ENCODE measurements around the gene ANAPC2.

The ANAPC2 gene

GRCh38 chr9:137212520-137212919 lies 24.2 kb upstream of the ANAPC2 start:
- Mint-ChIP-seq H3K36me3 (peaks cover 23 to 34% of the 10 kb centered on the region in 2 donors), H3K9me3 (no peaks in the 10 kb centered on the region), H3K4me1 (peaks cover 8 to 14% of the 10 kb centered on the region in 2 donors), H3K4me3 (no peak overlapping the region), H3K27me3 (no peaks in the 10 kb centered on the region), H3K27ac (no peak overlapping the region)
- ATAC-seq (replicated peaks), result no peak
- no peak for DNase-seq

- ATAC-seq (replicated peaks) (no peak), DNase-seq (no peak)
- H3K36me3 Mint-ChIP-seq, result peaks cover 30 to 44% of the 10 kb centered on the region in 2 donors
- no peaks in the 10 kb centered on the region for H3K27me3 Mint-ChIP-seq
- H3K4me1 Mint-ChIP-seq, result peaks cover 17 to 18% of the 10 kb centered on the region in 2 donors
- H3K9me3 Mint-ChIP-seq, result no peaks in the 10 kb centered on the region
- peak overlapping the region; percentile 85 for H3K27ac Mint-ChIP-seq
- H3K4me3 Mint-ChIP-seq, result no peak overlapping the region
Observed at GRCh38 chr9:137211532-137211931, 23.2 kb upstream of the ANAPC2 start.

GRCh38 chr9:137206602-137207001 lies 18.2 kb upstream of the ANAPC2 start:
- Mint-ChIP-seq H3K27me3 (no peaks in the 10 kb centered on the region), H3K36me3 (peaks cover 25 to 42% of the 10 kb centered on the region in 2 donors), H3K9me3 (no peaks in the 10 kb centered on the region), H3K4me1 (peaks cover 33 to 54% of the 10 kb centered on the region in 2 donors), H3K4me3 (peak overlapping the region; percentile 93 to 95), H3K27ac (peak overlapping the region; percentile 97)
- ATAC-seq (replicated peaks), result no peak
- no peak for DNase-seq

GRCh38 chr9:137205126-137206069 lies 17.0 kb upstream of the ANAPC2 start, which contains the start of the genes NDOR1 and TMEM203:
Gene NDOR1 (plus strand): TSS chr9:137205700. CDS start chr9:137205778, 78 bp downstream.
Gene TMEM203 (minus strand): TSS chr9:137205648. CDS start chr9:137205414, 234 bp downstream.
- ATAC-seq (replicated peaks) (peak; percentile 70 to 71), DNase-seq (peak; percentile 89)
- peak within 1 kb of the TSS; percentile 97 for H3K27ac Mint-ChIP-seq
- peaks cover 20 to 34% of the 10 kb centered on the region in 2 donors for H3K36me3 Mint-ChIP-seq
- H3K4me3 Mint-ChIP-seq, result peak within 1 kb of the TSS; percentile 93 to 95
- peaks cover 34 to 63% of the 10 kb centered on the region in 2 donors for H3K4me1 Mint-ChIP-seq
- no peaks in the 10 kb centered on the region for H3K27me3 Mint-ChIP-seq
- H3K9me3 Mint-ChIP-seq, result no peaks in the 10 kb centered on the region

GRCh38 chr9:137204731-137205125 lies 16.4 kb upstream of the ANAPC2 start:
- Mint-ChIP-seq H3K4me3 (peak overlapping the region; percentile 93 to 95), H3K27ac (peak overlapping the region; percentile 95), H3K4me1 (peaks cover 34 to 64% of the 10 kb centered on the region in 2 donors), H3K27me3 (no peaks in the 10 kb centered on the region), H3K36me3 (peaks cover 18 to 34% of the 10 kb centered on the region in 2 donors), H3K9me3 (no peaks in the 10 kb centered on the region)
- ATAC-seq (replicated peaks) (no peak), DNase-seq (no peak)

GRCh38 chr9:137202966-137203365 lies 14.6 kb upstream of the ANAPC2 start:
- peaks cover 15 to 27% of the 10 kb centered on the region in 2 donors for H3K36me3 Mint-ChIP-seq
- H3K27me3 Mint-ChIP-seq, result no peaks in the 10 kb centered on the region
- H3K4me3 Mint-ChIP-seq, result peak overlapping the region in 1 of 2 donors; percentile 4
- no peaks in the 10 kb centered on the region for H3K9me3 Mint-ChIP-seq
- peak overlapping the region; percentile 20 for H3K27ac Mint-ChIP-seq
- ATAC-seq (replicated peaks) (no peak), DNase-seq (no peak)
- H3K4me1 Mint-ChIP-seq, result peaks cover 40 to 76% of the 10 kb centered on the region in 2 donors

GRCh38 chr9:137201205-137201868 lies 13.0 kb upstream of the ANAPC2 start:
- DNase-seq (no peak), ATAC-seq (replicated peaks) (no peak)
- Mint-ChIP-seq H3K27ac (peak overlapping the region; percentile 93), H3K4me1 (peaks cover 33 to 72% of the 10 kb centered on the region in 2 donors), H3K36me3 (peaks cover 7 to 12% of the 10 kb centered on the region in 2 donors), H3K9me3 (no peaks in the 10 kb centered on the region), H3K4me3 (peak overlapping the region; percentile 87 to 92), H3K27me3 (no peaks in the 10 kb centered on the region)

- ATAC-seq (replicated peaks) (peak; percentile 89 to 95), DNase-seq (peak; percentile 99)
- Mint-ChIP-seq H3K9me3 (no peaks in the 10 kb centered on the region), H3K36me3 (peaks cover 4 to 8% of the 10 kb centered on the region in 2 donors), H3K27ac (peak within 1 kb of the TSS; percentile 93), H3K4me1 (peaks cover 27 to 64% of the 10 kb centered on the region in 2 donors), H3K27me3 (no peaks in the 10 kb centered on the region), H3K4me3 (peak within 1 kb of the TSS; percentile 87 to 92)
Observed at GRCh38 chr9:137200311-137201204, 12.2 kb upstream of the ANAPC2 start, which contains the start of gene TPRN. Gene TPRN (minus strand): TSS chr9:137200741. CDS start chr9:137200711, 30 bp downstream.

GRCh38 chr9:137199411-137200121 lies 11.2 kb upstream of the ANAPC2 start:
- DNase-seq, result no peak
- Mint-ChIP-seq H3K4me1 (peaks cover 27 to 60% of the 10 kb centered on the region in 2 donors), H3K9me3 (no peaks in the 10 kb centered on the region), H3K27me3 (no peaks in the 10 kb centered on the region), H3K27ac (no peak overlapping the region), H3K36me3 (peaks cover 4 to 12% of the 10 kb centered on the region in 2 donors), H3K4me3 (peak overlapping the region; percentile 82 to 87)
- no peak for ATAC-seq (replicated peaks)

GRCh38 chr9:137198902-137199283 lies 10.5 kb upstream of the ANAPC2 start:
- DNase-seq, result no peak
- Mint-ChIP-seq H3K36me3 (peaks cover 4 to 10% of the 10 kb centered on the region in 2 donors), H3K27ac (no peak overlapping the region), H3K27me3 (no peaks in the 10 kb centered on the region), H3K9me3 (no peaks in the 10 kb centered on the region), H3K4me3 (peak overlapping the region; percentile 82 to 87), H3K4me1 (peaks cover 23 to 53% of the 10 kb centered on the region in 2 donors)
- no peak for ATAC-seq (replicated peaks)

GRCh38 chr9:137198051-137198901 lies 9.9 kb upstream of the ANAPC2 start:
- peak overlapping the region in 1 of 2 donors; percentile 17 for H3K4me3 Mint-ChIP-seq
- H3K4me1 Mint-ChIP-seq, result peaks cover 25 to 52% of the 10 kb centered on the region in 2 donors
- no peaks in the 10 kb centered on the region for H3K27me3 Mint-ChIP-seq
- no peak for DNase-seq
- no peak for ATAC-seq (replicated peaks)
- H3K9me3 Mint-ChIP-seq, result no peaks in the 10 kb centered on the region
- peaks cover 4 to 9% of the 10 kb centered on the region in 2 donors for H3K36me3 Mint-ChIP-seq
- H3K27ac Mint-ChIP-seq, result no peak overlapping the region

GRCh38 chr9:137195525-137196220 lies 7.3 kb upstream of the ANAPC2 start:
- DNase-seq (no peak), ATAC-seq (replicated peaks) (no peak)
- Mint-ChIP-seq H3K9me3 (no peaks in the 10 kb centered on the region), H3K36me3 (peaks cover 2 to 14% of the 10 kb centered on the region in 2 donors), H3K27ac (no peak overlapping the region), H3K4me1 (peaks cover 22 to 43% of the 10 kb centered on the region in 2 donors), H3K27me3 (no peaks in the 10 kb centered on the region), H3K4me3 (no peak overlapping the region)
